Measurements from ENCODE around the gene SLC25A26. TPM values are rescaled to one million over a fixed set of nuclear protein-coding genes. Genes with fewer than 3 reads are reported as not detected.

Gene SLC25A26
- total RNA-seq, 4 donors from 2014 or later = 13.3 to 29.1 (median 22.8) TPM

GRCh38 chr3:66326340-66326739 lies 105.5 kb downstream of the SLC25A26 start:
- no peak for TF ChIP-seq EP300 (IDR thresholded peaks at IDR 0.05)
- TF ChIP-seq POLR2A (IDR thresholded peaks at IDR 0.05) = no peak
- TF ChIP-seq, protein P1, sequence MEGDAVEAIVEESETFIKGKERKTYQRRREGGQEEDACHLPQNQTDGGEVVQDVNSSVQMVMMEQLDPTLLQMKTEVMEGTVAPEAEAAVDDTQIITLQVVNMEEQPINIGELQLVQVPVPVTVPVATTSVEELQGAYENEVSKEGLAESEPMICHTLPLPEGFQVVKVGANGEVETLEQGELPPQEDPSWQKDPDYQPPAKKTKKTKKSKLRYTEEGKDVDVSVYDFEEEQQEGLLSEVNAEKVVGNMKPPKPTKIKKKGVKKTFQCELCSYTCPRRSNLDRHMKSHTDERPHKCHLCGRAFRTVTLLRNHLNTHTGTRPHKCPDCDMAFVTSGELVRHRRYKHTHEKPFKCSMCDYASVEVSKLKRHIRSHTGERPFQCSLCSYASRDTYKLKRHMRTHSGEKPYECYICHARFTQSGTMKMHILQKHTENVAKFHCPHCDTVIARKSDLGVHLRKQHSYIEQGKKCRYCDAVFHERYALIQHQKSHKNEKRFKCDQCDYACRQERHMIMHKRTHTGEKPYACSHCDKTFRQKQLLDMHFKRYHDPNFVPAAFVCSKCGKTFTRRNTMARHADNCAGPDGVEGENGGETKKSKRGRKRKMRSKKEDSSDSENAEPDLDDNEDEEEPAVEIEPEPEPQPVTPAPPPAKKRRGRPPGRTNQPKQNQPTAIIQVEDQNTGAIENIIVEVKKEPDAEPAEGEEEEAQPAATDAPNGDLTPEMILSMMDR (IDR thresholded peaks at IDR 0.05) = no peak
- TF ChIP-seq POLR2AphosphoS5 (IDR thresholded peaks at IDR 0.05) = no peak
- Histone ChIP-seq H3K27ac (no peak overlapping the region), H3K27me3 (no peaks in the 10 kb centered on the region), H3K4me1 (no peaks in the 10 kb centered on the region), H3K36me3 (no peaks in the 10 kb centered on the region), H3K4me3 (no peak overlapping the region), H3K9me3 (no peaks in the 10 kb centered on the region)
- 82% methylated on average over 6 of the region's 6 CpGs for WGBS
- DNase-seq (ENCODE audit: low spot score in 2 of 2) = no peak

- H3K9me3 ChIP-seq = no peaks in the 10 kb centered on the region
- no peak for DNase-seq (ENCODE audit: low spot score in 2 of 2)
- no peak overlapping the region for H3K4me3 ChIP-seq
- no peaks in the 10 kb centered on the region for H3K36me3 ChIP-seq
- 95% methylated on average over 2 of the region's 2 CpGs for WGBS
- H3K4me1 ChIP-seq = peaks cover 3% of the 10 kb centered on the region
- no peaks in the 10 kb centered on the region for H3K27me3 ChIP-seq
- TF ChIP-seq POLR2AphosphoS5 (IDR thresholded peaks at IDR 0.05) (no peak), EP300 (IDR thresholded peaks at IDR 0.05) (no peak), POLR2A (IDR thresholded peaks at IDR 0.05) (no peak)
- TF ChIP-seq, protein P1 (IDR thresholded peaks at IDR 0.05) = no peak
- H3K27ac ChIP-seq = no peak overlapping the region
Measured at GRCh38 chr3:66335671-66336070, 114.9 kb downstream of the SLC25A26 start.

- no peak for TF ChIP-seq POLR2AphosphoS5 (IDR thresholded peaks at IDR 0.05)
- no peak for TF ChIP-seq EP300 (IDR thresholded peaks at IDR 0.05)
- no peak for TF ChIP-seq POLR2A (IDR thresholded peaks at IDR 0.05)
- TF ChIP-seq, protein P1 (IDR thresholded peaks at IDR 0.05) = no peak
- 25% methylated on average over 4 of the region's 4 CpGs for WGBS
- DNase-seq (ENCODE audit: low spot score in 2 of 2) = no peak
Measured at GRCh38 chr3:66336333-66336766, 115.5 kb downstream of the SLC25A26 start.

GRCh38 chr3:66338927-66339326 lies 118.1 kb downstream of the SLC25A26 start:
- 61% methylated on average over 3 of the region's 3 CpGs for WGBS
- Histone ChIP-seq H3K9me3 (no peaks in the 10 kb centered on the region), H3K36me3 (no peaks in the 10 kb centered on the region), H3K4me1 (peaks cover 6% of the 10 kb centered on the region), H3K27ac (no peak overlapping the region), H3K27me3 (no peaks in the 10 kb centered on the region), H3K4me3 (no peak overlapping the region)
- DNase-seq (ENCODE audit: low spot score in 2 of 2) = no peak
- TF ChIP-seq POLR2AphosphoS5 (IDR thresholded peaks at IDR 0.05) = no peak
- TF ChIP-seq, protein P1 (IDR thresholded peaks at IDR 0.05) = no peak
- TF ChIP-seq POLR2A (IDR thresholded peaks at IDR 0.05) = no peak
- no peak for TF ChIP-seq EP300 (IDR thresholded peaks at IDR 0.05)

More at GRCh38 chr3:66336333-66336766, 115.5 kb downstream of the SLC25A26 start:
- no peaks in the 10 kb centered on the region for H3K27me3 ChIP-seq
- peaks cover 3% of the 10 kb centered on the region for H3K4me1 ChIP-seq
- no peaks in the 10 kb centered on the region for H3K9me3 ChIP-seq
- H3K4me3 ChIP-seq = no peak overlapping the region
- H3K36me3 ChIP-seq = no peaks in the 10 kb centered on the region
- no peak overlapping the region for H3K27ac ChIP-seq

- no peak overlapping the region for H3K27ac ChIP-seq
- TF ChIP-seq EP300 (IDR thresholded peaks at IDR 0.05) (no peak), POLR2A (IDR thresholded peaks at IDR 0.05) (no peak)
- TF ChIP-seq, protein P1 (IDR thresholded peaks at IDR 0.05) = no peak
- peaks cover 5% of the 10 kb centered on the region for H3K36me3 ChIP-seq
- H3K9me3 ChIP-seq = no peaks in the 10 kb centered on the region
- H3K4me3 ChIP-seq = no peak overlapping the region
- H3K27me3 ChIP-seq = no peaks in the 10 kb centered on the region
- H3K4me1 ChIP-seq = peaks cover 6% of the 10 kb centered on the region
- DNase-seq (ENCODE audit: low spot score in 2 of 2) = no peak
- WGBS = 74% methylated on average over 8 of the region's 8 CpGs
Measured at GRCh38 chr3:66342717-66343356, 122.0 kb downstream of the SLC25A26 start.
